HL-60 (cell line): ENCODE measurements around the gene XRCC5.

Experiments
- DNase-seq, 2 experiments: peaks; one replicate each; pipeline ENCODE4 v3.0.0-alpha.2; 2010 to 2020; ENCODE audit warnings: low read depth in 1 of 2, low spot score in 1 of 2
- H3K27ac ChIP-seq: fragments of 250-450 bp; sonication (Bioruptor Pico); replicated peaks from 2 replicates; pipeline ENCODE4 v1.5.1; 2020; ENCODE audit warnings: mild to moderate bottlenecking, moderate library complexity
- H3K27me3 ChIP-seq: fragments of 250-450 bp; sonication (Bioruptor Pico); 2 replicates; pipeline ENCODE4 v1.5.1; 2021; ENCODE audit warnings: mild to moderate bottlenecking, moderate library complexity; ENCODE audit not compliant: insufficient read depth, poor library complexity, severe bottlenecking
- H3K4me3 ChIP-seq: replicated peaks from 2 replicates; pipeline ENCODE4 v1.5.1; 2011; ENCODE audit warnings: mild to moderate bottlenecking, control low read depth, low read length; ENCODE audit not compliant: insufficient read depth
- GABPA ChIP-seq: IDR thresholded peaks from 2 replicates; pipeline ENCODE4 v1.6.1; 2012; ENCODE audit warnings: low read depth
- POLR2AphosphoS5 ChIP-seq: IDR thresholded peaks from 2 replicates; pipeline ENCODE4 v1.6.1; 2012; ENCODE audit warnings: low read depth
- SPI1 ChIP-seq: IDR thresholded peaks from 2 replicates; pipeline ENCODE4 v1.6.1; 2012; ENCODE audit warnings: low read depth, mild to moderate bottlenecking, borderline replicate concordance
- TF ChIP-seq, protein P1 (sequence below): IDR thresholded peaks from one replicate; pipeline ENCODE4 v1.5.1; 2011; ENCODE audit warnings: low read length, control low read depth, inconsistent platforms; ENCODE audit not compliant: insufficient read depth
- TF ChIP-seq, protein P2 (sequence below): IDR thresholded peaks from 2 replicates; pipeline ENCODE4 v1.6.1; 2012; ENCODE audit warnings: low read depth; ENCODE audit not compliant: insufficient replicate concordance

XRCC5 gene

DNA sequence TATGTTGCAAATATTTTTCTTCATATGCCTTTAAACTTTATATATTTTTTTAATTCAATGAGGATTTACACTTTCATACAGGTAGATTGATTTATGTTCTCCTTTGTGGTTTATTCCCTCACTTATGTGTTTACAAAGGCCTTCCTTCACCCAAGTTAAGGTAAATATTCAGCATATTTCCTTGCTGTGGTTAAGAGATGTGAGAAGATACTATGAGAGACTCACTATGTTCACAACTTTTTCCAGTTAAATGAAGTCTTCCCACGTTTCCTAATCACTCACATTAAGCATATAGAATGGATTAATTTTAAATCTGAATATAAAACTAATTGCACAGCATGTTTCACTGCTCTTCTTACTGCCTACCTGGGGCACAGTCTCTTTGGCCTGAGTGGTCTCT, 28.1 kb upstream of the XRCC5 start:
- Histone ChIP-seq H3K27me3 (peaks cover 35% of the 10 kb centered on the region), H3K27ac (no peak overlapping the region), H3K4me3 (peak overlapping the region; percentile 56)
- DNase-seq = no peak
- TF ChIP-seq GABPA = no peak
- TF ChIP-seq, protein P1, sequence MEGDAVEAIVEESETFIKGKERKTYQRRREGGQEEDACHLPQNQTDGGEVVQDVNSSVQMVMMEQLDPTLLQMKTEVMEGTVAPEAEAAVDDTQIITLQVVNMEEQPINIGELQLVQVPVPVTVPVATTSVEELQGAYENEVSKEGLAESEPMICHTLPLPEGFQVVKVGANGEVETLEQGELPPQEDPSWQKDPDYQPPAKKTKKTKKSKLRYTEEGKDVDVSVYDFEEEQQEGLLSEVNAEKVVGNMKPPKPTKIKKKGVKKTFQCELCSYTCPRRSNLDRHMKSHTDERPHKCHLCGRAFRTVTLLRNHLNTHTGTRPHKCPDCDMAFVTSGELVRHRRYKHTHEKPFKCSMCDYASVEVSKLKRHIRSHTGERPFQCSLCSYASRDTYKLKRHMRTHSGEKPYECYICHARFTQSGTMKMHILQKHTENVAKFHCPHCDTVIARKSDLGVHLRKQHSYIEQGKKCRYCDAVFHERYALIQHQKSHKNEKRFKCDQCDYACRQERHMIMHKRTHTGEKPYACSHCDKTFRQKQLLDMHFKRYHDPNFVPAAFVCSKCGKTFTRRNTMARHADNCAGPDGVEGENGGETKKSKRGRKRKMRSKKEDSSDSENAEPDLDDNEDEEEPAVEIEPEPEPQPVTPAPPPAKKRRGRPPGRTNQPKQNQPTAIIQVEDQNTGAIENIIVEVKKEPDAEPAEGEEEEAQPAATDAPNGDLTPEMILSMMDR = no peak
- no peak for TF ChIP-seq SPI1
- no peak for TF ChIP-seq POLR2AphosphoS5
- TF ChIP-seq, protein P2, sequence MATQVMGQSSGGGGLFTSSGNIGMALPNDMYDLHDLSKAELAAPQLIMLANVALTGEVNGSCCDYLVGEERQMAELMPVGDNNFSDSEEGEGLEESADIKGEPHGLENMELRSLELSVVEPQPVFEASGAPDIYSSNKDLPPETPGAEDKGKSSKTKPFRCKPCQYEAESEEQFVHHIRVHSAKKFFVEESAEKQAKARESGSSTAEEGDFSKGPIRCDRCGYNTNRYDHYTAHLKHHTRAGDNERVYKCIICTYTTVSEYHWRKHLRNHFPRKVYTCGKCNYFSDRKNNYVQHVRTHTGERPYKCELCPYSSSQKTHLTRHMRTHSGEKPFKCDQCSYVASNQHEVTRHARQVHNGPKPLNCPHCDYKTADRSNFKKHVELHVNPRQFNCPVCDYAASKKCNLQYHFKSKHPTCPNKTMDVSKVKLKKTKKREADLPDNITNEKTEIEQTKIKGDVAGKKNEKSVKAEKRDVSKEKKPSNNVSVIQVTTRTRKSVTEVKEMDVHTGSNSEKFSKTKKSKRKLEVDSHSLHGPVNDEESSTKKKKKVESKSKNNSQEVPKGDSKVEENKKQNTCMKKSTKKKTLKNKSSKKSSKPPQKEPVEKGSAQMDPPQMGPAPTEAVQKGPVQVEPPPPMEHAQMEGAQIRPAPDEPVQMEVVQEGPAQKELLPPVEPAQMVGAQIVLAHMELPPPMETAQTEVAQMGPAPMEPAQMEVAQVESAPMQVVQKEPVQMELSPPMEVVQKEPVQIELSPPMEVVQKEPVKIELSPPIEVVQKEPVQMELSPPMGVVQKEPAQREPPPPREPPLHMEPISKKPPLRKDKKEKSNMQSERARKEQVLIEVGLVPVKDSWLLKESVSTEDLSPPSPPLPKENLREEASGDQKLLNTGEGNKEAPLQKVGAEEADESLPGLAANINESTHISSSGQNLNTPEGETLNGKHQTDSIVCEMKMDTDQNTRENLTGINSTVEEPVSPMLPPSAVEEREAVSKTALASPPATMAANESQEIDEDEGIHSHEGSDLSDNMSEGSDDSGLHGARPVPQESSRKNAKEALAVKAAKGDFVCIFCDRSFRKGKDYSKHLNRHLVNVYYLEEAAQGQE = no peak

DNA sequence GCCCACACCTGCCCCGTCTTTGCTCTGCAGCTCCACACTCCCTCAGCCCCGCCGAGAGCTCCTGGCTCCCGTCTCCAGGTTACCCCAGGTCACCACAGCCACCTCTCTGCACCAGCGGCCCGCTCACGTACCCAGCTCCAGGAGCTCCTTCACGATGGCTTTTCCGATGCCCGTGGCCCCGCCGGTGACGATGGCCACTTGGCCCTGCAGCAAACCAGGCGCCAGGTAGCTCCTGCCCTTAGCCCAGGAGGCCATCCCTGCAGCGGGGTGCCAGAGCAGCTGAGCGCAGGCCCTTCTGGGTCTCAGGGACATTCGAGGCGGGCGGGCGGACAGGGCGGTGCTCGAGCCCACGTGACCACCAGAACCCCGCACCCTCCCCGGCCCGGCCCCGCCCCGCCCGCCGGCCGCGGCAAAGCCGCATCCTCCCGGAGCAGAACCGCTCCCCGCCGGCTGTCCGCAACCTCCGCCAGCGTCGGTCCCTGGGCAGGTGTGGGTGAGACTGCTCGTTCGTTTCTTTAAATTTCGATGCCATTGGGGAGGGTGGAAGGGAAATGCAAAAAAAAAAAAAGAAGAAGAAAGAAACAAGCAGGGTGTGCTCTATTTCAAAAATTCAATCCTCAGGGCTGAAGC, 27.5 kb upstream of the XRCC5 start, which contains the start of the genes PECR and TMEM169:
Gene PECR (minus strand): TSS at position 323 of the 630 bp plus-strand sequence. CDS start 68 bp downstream, at position 255.
Gene TMEM169 (plus strand): TSS at position 433 of the 630 bp plus-strand sequence. CDS start 14,045 bp downstream, outside the sequence.
- no peak within 1 kb of the TSS for H3K27ac ChIP-seq
- no peak for TF ChIP-seq GABPA
- TF ChIP-seq, protein P2 = no peak
- DNase-seq = no peak
- peak within 1 kb of the TSS; percentile 56 for H3K4me3 ChIP-seq
- H3K27me3 ChIP-seq = peaks cover 35% of the 10 kb centered on the region

DNA sequence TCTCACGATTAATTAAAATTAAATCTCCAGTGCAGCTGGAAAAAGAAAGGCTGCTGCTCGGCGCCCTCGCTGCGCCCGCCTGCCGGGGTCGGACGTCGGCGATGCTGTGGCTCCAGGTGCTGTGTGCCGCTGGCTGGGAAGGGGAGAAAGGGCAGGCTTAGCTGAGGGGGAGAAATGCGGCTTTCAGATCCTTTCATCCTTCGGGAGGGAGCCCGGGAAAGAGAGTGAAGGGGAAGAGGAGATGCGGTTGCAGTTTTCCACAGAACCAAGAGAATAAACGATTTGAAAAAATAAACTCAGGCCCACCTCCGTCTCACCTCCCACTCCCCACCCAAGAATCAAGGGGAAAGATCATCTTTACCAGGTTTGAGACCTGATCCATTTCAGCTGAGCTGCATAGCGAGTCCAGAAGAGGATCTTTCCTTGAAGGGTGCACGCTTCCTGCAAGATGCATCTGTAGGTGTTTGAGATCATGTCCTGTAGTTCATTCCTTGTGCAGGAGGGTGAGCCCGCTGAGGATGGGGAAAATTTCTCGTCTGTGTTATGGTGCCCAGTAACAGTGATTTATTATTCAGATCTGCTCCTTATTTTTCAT, 26.9 kb upstream of the XRCC5 start:
- Histone ChIP-seq H3K4me3 (peak overlapping the region; percentile 56), H3K27me3 (peaks cover 35% of the 10 kb centered on the region), H3K27ac (no peak overlapping the region)
- TF ChIP-seq POLR2AphosphoS5 (no peak), GABPA (no peak), SPI1 (no peak)
- TF ChIP-seq, protein P1 = no peak
- TF ChIP-seq, protein P2 = no peak
- DNase-seq = no peak
